HepG2 (cell line): Measurements from ENCODE around the gene ADGRL3.

Experiments used
- ADNP ChIP-seq: sonication (generic); formaldehyde crosslinking; IDR thresholded peaks from 2 replicates; pipeline ENCODE4 v1.4.0; 2020; ENCODE audit warnings: missing genetic modification reagents
- KDM2A ChIP-seq: sonication (generic); formaldehyde crosslinking; IDR thresholded peaks from 2 replicates; pipeline ENCODE4 v1.4.0; 2020; ENCODE audit warnings: low read depth, missing genetic modification reagents, borderline replicate concordance
- NR2F1 ChIP-seq, 2 experiments: fragments of 450-650 bp in 1 of 2; formaldehyde crosslinking in 1 of 2; IDR thresholded peaks; 2 replicates each; pipeline versions ENCODE4 v1.5.0 to v1.6.1; 2016 to 2020; ENCODE audit warnings: mild to moderate bottlenecking in 1 of 2, missing compliant biosample characterization in 1 of 2, missing genetic modification reagents in 1 of 2, moderate library complexity in 1 of 2
- ZNF274 ChIP-seq: sonication (generic); formaldehyde crosslinking; IDR thresholded peaks from 2 replicates; pipeline ENCODE4 v1.5.1; 2020; ENCODE audit warnings: mild to moderate bottlenecking, missing genetic modification reagents
- ZNF891 ChIP-seq: sonication (generic); formaldehyde crosslinking; IDR thresholded peaks from 2 replicates; pipeline ENCODE4 v1.5.0; 2020; ENCODE audit warnings: mild to moderate bottlenecking, missing genetic modification reagents
- TF ChIP-seq, protein P1 (sequence below): sonication (generic); formaldehyde crosslinking; IDR thresholded peaks from 2 replicates; pipeline ENCODE4 v1.4.0; 2020; ENCODE audit warnings: missing genetic modification reagents
- TF ChIP-seq, protein P2 (sequence below), 2 experiments: sonication (generic) in 1 of 2; formaldehyde crosslinking in 1 of 2; IDR thresholded peaks; 2 replicates each; pipeline versions ENCODE4 v1.4.0 to v1.6.1; 2018 to 2020; ENCODE audit warnings: missing genetic modification reagents in 2 of 2, borderline replicate concordance in 1 of 2, low read depth in 1 of 2, mild to moderate bottlenecking in 1 of 2, missing biosample characterization in 1 of 2

DNA sequence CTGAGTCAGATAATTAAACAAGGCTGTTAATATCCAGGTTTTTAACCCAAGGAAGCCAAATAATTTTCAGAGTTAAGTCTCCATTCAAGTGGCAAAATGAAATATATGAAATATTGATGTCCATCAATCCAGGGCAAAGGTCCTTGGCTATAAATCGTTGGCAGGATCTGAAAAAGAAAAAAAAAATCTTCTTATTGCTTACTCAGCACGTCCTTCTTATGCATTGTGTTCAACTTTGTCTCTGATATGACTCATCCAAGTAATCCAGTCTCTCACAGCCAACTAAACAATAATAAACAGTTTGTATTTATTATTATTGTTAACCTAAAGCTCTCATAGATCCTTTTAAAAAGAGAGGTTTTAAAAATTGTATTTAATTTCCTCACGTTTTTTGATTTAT, 851.2 kb downstream of the ADGRL3 start:
- no peak for TF ChIP-seq ZNF891 (CRISPR knock-in tag)
- TF ChIP-seq, protein P1, sequence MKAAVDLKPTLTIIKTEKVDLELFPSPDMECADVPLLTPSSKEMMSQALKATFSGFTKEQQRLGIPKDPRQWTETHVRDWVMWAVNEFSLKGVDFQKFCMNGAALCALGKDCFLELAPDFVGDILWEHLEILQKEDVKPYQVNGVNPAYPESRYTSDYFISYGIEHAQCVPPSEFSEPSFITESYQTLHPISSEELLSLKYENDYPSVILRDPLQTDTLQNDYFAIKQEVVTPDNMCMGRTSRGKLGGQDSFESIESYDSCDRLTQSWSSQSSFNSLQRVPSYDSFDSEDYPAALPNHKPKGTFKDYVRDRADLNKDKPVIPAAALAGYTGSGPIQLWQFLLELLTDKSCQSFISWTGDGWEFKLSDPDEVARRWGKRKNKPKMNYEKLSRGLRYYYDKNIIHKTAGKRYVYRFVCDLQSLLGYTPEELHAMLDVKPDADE (CRISPR knock-in tag) = no peak
- TF ChIP-seq ADNP (CRISPR knock-in tag) = no peak
- TF ChIP-seq NR2F1 (CRISPR knock-in tag; IDR thresholded peaks at IDR 0.05) = no peak
- no peak for TF ChIP-seq KDM2A (CRISPR knock-in tag)
- TF ChIP-seq, protein P2, sequence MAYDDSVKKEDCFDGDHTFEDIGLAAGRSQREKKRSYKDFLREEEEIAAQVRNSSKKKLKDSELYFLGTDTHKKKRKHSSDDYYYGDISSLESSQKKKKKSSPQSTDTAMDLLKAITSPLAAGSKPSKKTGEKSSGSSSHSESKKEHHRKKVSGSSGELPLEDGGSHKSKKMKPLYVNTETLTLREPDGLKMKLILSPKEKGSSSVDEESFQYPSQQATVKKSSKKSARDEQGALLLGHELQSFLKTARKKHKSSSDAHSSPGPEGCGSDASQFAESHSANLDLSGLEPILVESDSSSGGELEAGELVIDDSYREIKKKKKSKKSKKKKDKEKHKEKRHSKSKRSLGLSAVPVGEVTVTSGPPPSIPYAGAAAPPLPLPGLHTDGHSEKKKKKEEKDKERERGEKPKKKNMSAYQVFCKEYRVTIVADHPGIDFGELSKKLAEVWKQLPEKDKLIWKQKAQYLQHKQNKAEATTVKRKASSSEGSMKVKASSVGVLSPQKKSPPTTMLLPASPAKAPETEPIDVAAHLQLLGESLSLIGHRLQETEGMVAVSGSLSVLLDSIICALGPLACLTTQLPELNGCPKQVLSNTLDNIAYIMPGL (CRISPR knock-in tag; IDR thresholded peaks at IDR 0.05; ENCODE audit: borderline replicate concordance in 1 of 2, low read depth in 1 of 2) = no peak
- no peak for TF ChIP-seq ZNF274 (CRISPR knock-in tag)
